AG04449 (cell line): ENCODE results near the gene SKAP1.

Experiments used
- CTCF ChIA-PET: fragments of 350-600 bp; formaldehyde crosslinking; extraction: SDS; loops from one replicate; lab custom pipeline; 2021; ENCODE audit warnings: antibody characterized with exemption; lab: Yijun Ruan, JAX
- POLR2A ChIA-PET: fragments of 400-600, 350-600 bp; formaldehyde crosslinking; extraction: SDS; loops from one replicate; lab custom pipeline; 2020; ENCODE audit warnings: antibody characterized with exemption, inconsistent platforms; lab: Yijun Ruan, JAX
- DNase-seq: peaks from one replicate; pipeline ENCODE4 v3.0.0-alpha.2; 2010; ENCODE audit warnings: low read depth, low spot score
- H3K4me3 ChIP-seq: 2 replicates; pipeline ENCODE4 v1.5.1; 2011; ENCODE audit warnings: low read depth, mild to moderate bottlenecking, control low read depth, low read length
- TF ChIP-seq, protein P1 (sequence below): IDR thresholded peaks from one replicate; pipeline ENCODE4 v1.5.1; 2011; ENCODE audit warnings: mild to moderate bottlenecking, moderate library complexity, low read length, control low read depth, inconsistent platforms; ENCODE audit not compliant: insufficient read depth; ENCODE audit errors: missing control alignments

The SKAP1 gene

DNA sequence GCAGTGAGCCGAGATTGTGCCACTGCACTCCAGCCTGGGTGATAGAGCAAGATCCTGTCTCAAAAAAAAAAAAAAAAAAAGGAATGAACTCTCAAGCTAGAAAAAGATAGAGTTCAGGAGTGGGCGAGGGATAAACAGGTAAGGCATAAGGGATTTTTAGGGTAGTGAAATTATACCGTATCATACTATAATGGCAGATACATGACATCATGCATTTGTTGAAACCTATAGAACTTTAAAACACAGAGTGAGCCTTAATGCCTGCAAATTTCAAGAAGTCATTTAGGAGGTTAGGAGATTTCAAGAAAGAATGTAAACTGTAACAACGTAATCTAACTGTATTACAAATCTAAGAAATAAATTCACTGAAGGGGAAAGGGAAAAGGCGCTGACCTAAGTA, 20.4 kb downstream of the SKAP1 start:
- ChIA-PET POLR2A (no interaction called here), CTCF (interaction anchor here (0.7 to 1.8 kb wide), 4 partner anchors 13 to 195 kb away, joined by 3 to 6 read pairs (median 3); no protein-coding TSS in a partner anchor)
- no peak overlapping the region for H3K4me3 ChIP-seq
- DNase-seq: no peak
- TF ChIP-seq, protein P1, sequence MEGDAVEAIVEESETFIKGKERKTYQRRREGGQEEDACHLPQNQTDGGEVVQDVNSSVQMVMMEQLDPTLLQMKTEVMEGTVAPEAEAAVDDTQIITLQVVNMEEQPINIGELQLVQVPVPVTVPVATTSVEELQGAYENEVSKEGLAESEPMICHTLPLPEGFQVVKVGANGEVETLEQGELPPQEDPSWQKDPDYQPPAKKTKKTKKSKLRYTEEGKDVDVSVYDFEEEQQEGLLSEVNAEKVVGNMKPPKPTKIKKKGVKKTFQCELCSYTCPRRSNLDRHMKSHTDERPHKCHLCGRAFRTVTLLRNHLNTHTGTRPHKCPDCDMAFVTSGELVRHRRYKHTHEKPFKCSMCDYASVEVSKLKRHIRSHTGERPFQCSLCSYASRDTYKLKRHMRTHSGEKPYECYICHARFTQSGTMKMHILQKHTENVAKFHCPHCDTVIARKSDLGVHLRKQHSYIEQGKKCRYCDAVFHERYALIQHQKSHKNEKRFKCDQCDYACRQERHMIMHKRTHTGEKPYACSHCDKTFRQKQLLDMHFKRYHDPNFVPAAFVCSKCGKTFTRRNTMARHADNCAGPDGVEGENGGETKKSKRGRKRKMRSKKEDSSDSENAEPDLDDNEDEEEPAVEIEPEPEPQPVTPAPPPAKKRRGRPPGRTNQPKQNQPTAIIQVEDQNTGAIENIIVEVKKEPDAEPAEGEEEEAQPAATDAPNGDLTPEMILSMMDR: no peak

DNA sequence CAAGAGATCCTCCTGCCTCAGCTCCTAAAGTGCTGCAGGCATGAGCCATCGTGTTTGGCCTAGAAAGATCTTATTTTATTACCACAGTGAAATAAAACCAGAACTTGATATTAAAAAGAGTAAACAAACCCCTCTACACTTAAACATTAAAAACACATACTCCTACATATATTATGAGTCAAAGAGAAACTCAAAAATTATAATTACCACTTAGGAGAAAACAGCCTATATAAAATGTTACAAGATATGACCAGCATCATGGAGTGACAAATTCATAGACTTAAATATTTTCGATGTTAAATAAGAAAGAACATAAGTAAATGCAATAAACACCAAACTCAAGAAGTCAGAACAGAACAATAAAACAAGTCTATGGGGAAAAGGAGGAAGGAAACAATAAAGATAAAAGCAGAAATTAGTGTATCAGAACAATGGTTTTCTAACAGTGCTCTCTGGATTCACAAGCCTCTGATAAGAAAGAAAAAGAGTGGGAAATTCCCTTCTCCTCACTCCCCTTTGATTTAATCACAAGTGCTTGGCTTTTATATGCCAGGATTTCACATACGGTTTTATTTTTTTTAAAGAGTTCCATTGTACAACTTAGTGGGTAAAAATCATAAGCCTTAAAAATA, 23.0 kb downstream of the SKAP1 start:
- no peak overlapping the region for H3K4me3 ChIP-seq
- ChIA-PET CTCF (interaction anchor here (1.3 kb wide), 1 partner anchor 55 kb away, joined by 6 read pairs; no protein-coding TSS in a partner anchor), POLR2A (no interaction called here)
- TF ChIP-seq, protein P1: no peak
- no peak for DNase-seq

DNA sequence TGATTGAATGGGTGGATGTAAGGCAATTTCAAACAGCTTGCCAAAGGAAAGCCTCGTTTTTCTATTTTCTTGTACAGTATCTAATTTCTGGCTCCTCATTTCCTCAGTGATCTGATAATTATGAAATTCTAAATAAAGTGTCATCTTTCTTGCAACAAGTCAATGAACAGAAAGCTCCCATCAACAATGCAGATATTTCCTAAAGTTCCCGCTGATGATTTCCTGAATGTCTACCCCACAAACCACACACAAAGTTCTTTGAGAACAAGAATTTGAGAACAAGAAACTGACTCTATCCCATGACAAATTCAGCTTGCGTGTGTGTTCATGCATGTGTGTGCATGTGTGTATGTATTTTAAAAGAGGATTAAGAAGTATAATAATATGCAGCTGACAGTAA, 35.2 kb downstream of the SKAP1 start:
- CTCF ChIA-PET: interaction anchor here (0.7 kb wide), 1 partner anchor 15 kb away, joined by 3 read pairs; no protein-coding TSS in a partner anchor

DNA sequence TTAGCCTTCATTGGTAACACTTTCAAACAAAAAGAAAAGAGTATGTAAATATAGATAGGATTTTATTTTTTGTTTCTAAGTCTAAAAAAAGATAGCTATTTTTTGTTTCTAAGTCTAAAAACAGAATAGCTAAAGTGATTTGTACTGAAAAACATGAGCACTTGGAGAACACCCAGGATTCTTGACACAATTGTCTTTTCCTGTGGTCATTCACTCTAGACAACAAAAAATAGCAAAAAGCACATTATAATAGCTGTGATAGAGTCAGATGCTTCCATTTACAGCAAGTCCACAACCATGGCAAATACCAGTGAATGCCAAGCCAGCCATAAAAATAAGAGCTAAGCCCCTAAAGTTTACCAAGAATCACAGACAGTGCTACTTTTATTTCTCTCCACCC, 36.7 kb downstream of the SKAP1 start:
- TF ChIP-seq, protein P1: no peak
- ChIA-PET CTCF (interaction anchor here (1.4 kb wide), 1 partner anchor 64 kb away, joined by 4 read pairs; no protein-coding TSS in a partner anchor), POLR2A (no interaction called here)
- no peak overlapping the region for H3K4me3 ChIP-seq
- no peak for DNase-seq

More for the DNA sequence above, 35.2 kb downstream of the SKAP1 start:
- POLR2A ChIA-PET: no interaction called here
- TF ChIP-seq, protein P1: no peak
- H3K4me3 ChIP-seq: no peak overlapping the region
- no peak for DNase-seq

DNA sequence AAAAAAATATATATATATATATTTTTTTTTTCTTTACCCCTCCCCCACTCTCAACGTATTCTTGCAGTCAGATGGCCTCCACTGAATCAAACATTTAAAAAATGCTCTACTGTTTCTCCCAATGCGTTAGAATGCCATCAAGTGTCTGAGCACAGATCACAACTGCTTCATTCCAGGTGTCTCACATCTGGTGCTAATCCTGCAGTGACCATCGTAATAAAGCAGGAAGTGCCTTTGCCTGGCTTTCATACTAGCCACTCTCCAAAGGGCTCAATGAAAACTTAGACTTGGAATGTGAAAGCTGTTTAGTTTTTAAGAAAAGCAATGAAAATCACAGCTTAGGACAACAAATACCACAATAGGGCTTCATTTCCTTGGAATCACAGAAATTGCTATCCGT, 37.2 kb downstream of the SKAP1 start:
- DNase-seq: no peak
- H3K4me3 ChIP-seq: no peak overlapping the region
- CTCF ChIA-PET: interaction anchor here (1.4 kb wide), 1 partner anchor 65 kb away, joined by 4 read pairs; no protein-coding TSS in a partner anchor
- TF ChIP-seq, protein P1: no peak
- POLR2A ChIA-PET: no interaction called here

DNA sequence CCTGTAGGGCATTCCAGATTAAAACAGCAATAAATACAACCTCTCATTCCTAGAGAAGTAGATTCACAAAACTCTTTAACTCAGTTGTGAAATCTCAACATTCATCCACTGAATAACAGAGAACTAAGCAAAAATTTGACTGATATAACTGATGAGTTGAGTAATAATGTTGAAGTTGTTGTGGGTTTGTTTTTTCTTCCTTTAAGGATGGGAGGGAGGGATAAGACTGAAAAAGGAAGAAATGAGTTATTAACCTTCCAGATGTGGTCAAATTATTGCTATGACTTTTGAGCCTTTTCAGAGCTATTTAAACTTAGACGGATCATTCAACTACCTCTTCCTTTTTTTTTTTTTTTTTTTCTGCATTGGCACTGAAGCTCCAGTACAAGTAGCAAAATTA, 38.6 kb downstream of the SKAP1 start:
- TF ChIP-seq, protein P1: no peak
- ChIA-PET CTCF (interaction anchor here (1.1 to 1.2 kb wide), 2 partner anchors 10 kb away, joined by 3 read pairs; no protein-coding TSS in a partner anchor), POLR2A (no interaction called here)
- H3K4me3 ChIP-seq: no peak overlapping the region
- no peak for DNase-seq
